DOHH2 (cell line): ENCODE data around the gene KLK12.

Experiments
- H3F3A ChIP-seq: fragments of 200-600 bp; sonication (generic), shearing (Covaris generic); 2 replicates; pipeline ENCODE4 v1.6.0; 2016; ENCODE audit warnings: antibody characterized with exemption, mild to moderate bottlenecking; ENCODE audit not compliant: control insufficient read depth, insufficient read depth
- H3K27ac ChIP-seq: fragments of 200-600 bp; sonication (generic); 2 replicates; pipeline ENCODE4 v1.5.1; 2014; ENCODE audit warnings: low read depth, mild to moderate bottlenecking, low read length, moderate library complexity
- H3K27me3 ChIP-seq: fragments of 200-600 bp; sonication (generic); 2 replicates; pipeline ENCODE4 v1.6.1; 2014; ENCODE audit warnings: mild to moderate bottlenecking, low read length, mixed read lengths; ENCODE audit not compliant: control insufficient read depth
- H3K36me3 ChIP-seq: fragments of 200-600 bp; sonication (generic); 2 replicates; pipeline ENCODE4 v1.6.1; 2014; ENCODE audit warnings: mild to moderate bottlenecking, low read length, moderate library complexity, mixed read lengths; ENCODE audit not compliant: control insufficient read depth
- H3K4me1 ChIP-seq: fragments of 200-600 bp; sonication (generic); 2 replicates; pipeline ENCODE4 v1.6.1; 2014; ENCODE audit warnings: mild to moderate bottlenecking, low read length, mixed read lengths; ENCODE audit not compliant: control insufficient read depth
- H3K4me2 ChIP-seq: fragments of 200-600 bp; sonication (generic); 2 replicates; pipeline ENCODE4 v1.6.0; 2014; ENCODE audit warnings: mild to moderate bottlenecking, low read length, moderate library complexity
- H3K4me3 ChIP-seq: fragments of 200-600 bp; sonication (generic); 2 replicates; pipeline ENCODE4 v1.5.1; 2014; ENCODE audit warnings: mild to moderate bottlenecking, low read length, mixed read lengths
- H3K79me2 ChIP-seq: fragments of 200-600 bp; sonication (generic); 2 replicates; pipeline ENCODE4 v1.6.1; 2014; ENCODE audit warnings: mild to moderate bottlenecking, low read length, mixed read lengths; ENCODE audit not compliant: control insufficient read depth
- H3K9me2 ChIP-seq: fragments of 200-600 bp; sonication (generic); replicated peaks from 2 replicates; pipeline ENCODE4 v1.6.1; 2014; ENCODE audit warnings: mild to moderate bottlenecking, low read length, mixed read lengths; ENCODE audit not compliant: control insufficient read depth
- H3K9me3 ChIP-seq: fragments of 200-600 bp; sonication (generic); 2 replicates; pipeline ENCODE4 v1.6.1; 2014; ENCODE audit warnings: antibody characterized with exemption, low read length, mixed read lengths; ENCODE audit not compliant: control insufficient read depth, insufficient read depth
- H4K20me1 ChIP-seq: fragments of 200-600 bp; sonication (generic); 2 replicates; pipeline ENCODE4 v1.6.0; 2014; ENCODE audit warnings: low read depth, mild to moderate bottlenecking, antibody characterized with exemption, low read length, moderate library complexity; ENCODE audit not compliant: control insufficient read depth, insufficient read depth
- EZH2phosphoT487 ChIP-seq: fragments of 200-600 bp; sonication (generic); IDR thresholded peaks from 2 replicates; pipeline ENCODE4 v1.6.1; 2017; ENCODE audit warnings: borderline replicate concordance, mild to moderate bottlenecking, antibody characterized with exemption, low read length, moderate library complexity, mixed read lengths
- TF ChIP-seq, protein P1 (sequence below): fragments of 200-600 bp; sonication (generic); IDR thresholded peaks from one replicate; pipeline ENCODE4 v1.5.1; 2014; ENCODE audit warnings: antibody characterized with exemption, mild to moderate bottlenecking, low read depth, low read length; ENCODE audit not compliant: poor library complexity, severe bottlenecking

The KLK12 gene

GRCh38 chr19:51066393-51067186 lies 31.8 kb upstream of the KLK12 start:
- no peaks in the 10 kb centered on the region for H3K79me2 ChIP-seq
- no peaks in the 10 kb centered on the region for H4K20me1 ChIP-seq
- H3K27me3 ChIP-seq = 0 out of 2 replicates have a peak, but pooled peaks cover 7% of the 10 kb centered on the region
- no peak overlapping the region for H3K27ac ChIP-seq
- H3K9me2 ChIP-seq = no peaks in the 10 kb centered on the region
- TF ChIP-seq, protein P1, sequence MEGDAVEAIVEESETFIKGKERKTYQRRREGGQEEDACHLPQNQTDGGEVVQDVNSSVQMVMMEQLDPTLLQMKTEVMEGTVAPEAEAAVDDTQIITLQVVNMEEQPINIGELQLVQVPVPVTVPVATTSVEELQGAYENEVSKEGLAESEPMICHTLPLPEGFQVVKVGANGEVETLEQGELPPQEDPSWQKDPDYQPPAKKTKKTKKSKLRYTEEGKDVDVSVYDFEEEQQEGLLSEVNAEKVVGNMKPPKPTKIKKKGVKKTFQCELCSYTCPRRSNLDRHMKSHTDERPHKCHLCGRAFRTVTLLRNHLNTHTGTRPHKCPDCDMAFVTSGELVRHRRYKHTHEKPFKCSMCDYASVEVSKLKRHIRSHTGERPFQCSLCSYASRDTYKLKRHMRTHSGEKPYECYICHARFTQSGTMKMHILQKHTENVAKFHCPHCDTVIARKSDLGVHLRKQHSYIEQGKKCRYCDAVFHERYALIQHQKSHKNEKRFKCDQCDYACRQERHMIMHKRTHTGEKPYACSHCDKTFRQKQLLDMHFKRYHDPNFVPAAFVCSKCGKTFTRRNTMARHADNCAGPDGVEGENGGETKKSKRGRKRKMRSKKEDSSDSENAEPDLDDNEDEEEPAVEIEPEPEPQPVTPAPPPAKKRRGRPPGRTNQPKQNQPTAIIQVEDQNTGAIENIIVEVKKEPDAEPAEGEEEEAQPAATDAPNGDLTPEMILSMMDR = no peak
- no peaks in the 10 kb centered on the region for H3K4me1 ChIP-seq
- H3K36me3 ChIP-seq = no peaks in the 10 kb centered on the region
- no peak overlapping the region for H3K4me2 ChIP-seq
- H3K4me3 ChIP-seq = no peak overlapping the region
- no peaks in the 10 kb centered on the region for H3K9me3 ChIP-seq
- no peaks in the 10 kb centered on the region for H3F3A ChIP-seq

- Histone ChIP-seq H3K9me2 (no peaks in the 10 kb centered on the region), H3K79me2 (no peaks in the 10 kb centered on the region)
These were observed 30.6 kb upstream of the KLK12 start for GRCh38 chr19:51065221-51065960.

GRCh38 chr19:51064534-51065220 lies 29.9 kb upstream of the KLK12 start, which contains the start of gene KLK13:
TSS of gene KLK13 (minus strand) at chr19:51065092. CDS start at chr19:51065067, 25 bp downstream.
- Histone ChIP-seq H3K36me3 (no peaks in the 10 kb centered on the region), H3K9me3 (no peaks in the 10 kb centered on the region), H4K20me1 (no peaks in the 10 kb centered on the region), H3F3A (no peaks in the 10 kb centered on the region), H3K27ac (no peak within 1 kb of the TSS), H3K79me2 (no peaks in the 10 kb centered on the region), H3K4me1 (no peaks in the 10 kb centered on the region), H3K4me2 (no peak within 1 kb of the TSS), H3K9me2 (no peaks in the 10 kb centered on the region), H3K27me3 (0 out of 2 replicates have a peak, but pooled peaks cover 4% of the 10 kb centered on the region), H3K4me3 (no peak within 1 kb of the TSS)
- TF ChIP-seq EZH2phosphoT487 = no peak
- TF ChIP-seq, protein P1 = no peak

More at GRCh38 chr19:51065221-51065960, 30.6 kb upstream of the KLK12 start:
- Histone ChIP-seq H3K4me1 (no peaks in the 10 kb centered on the region), H3K4me3 (no peak overlapping the region), H4K20me1 (no peaks in the 10 kb centered on the region), H3K4me2 (no peak overlapping the region), H3K27ac (no peak overlapping the region), H3K27me3 (0 out of 2 replicates have a peak, but pooled peaks cover 6% of the 10 kb centered on the region), H3F3A (no peaks in the 10 kb centered on the region), H3K9me3 (no peaks in the 10 kb centered on the region), H3K36me3 (no peaks in the 10 kb centered on the region)
- TF ChIP-seq, protein P1 = no peak
- no peak for TF ChIP-seq EZH2phosphoT487
